H9 (cell line): ENCODE measurements around the gene PRSS3. TPM values are rescaled to one million over a fixed set of nuclear protein-coding genes. Genes with fewer than 3 reads are reported as not detected.
"Not testable (repeated sequence)": the region's sequence is repeated elsewhere in the genome, so short reads cannot be mapped to it uniquely, and the experiment has no call there.

ENCODE experiments used
- DNase-seq: peaks from one replicate; pipeline ENCODE4 v3.0.0-alpha.2; 2017
- H2AFZ ChIP-seq: one replicate; pipeline ENCODE4 v1.6.1; 2013; ENCODE audit warnings: mild to moderate bottlenecking, low read length, control low read depth, moderate library complexity
- H2AK5ac ChIP-seq: 2 replicates; pipeline ENCODE4 v1.6.1; 2013; ENCODE audit warnings: low read length, control low read depth, mixed read lengths; ENCODE audit not compliant: insufficient read length
- H2BK120ac ChIP-seq: one replicate; pipeline ENCODE4 v1.6.1; 2013; ENCODE audit warnings: low read depth, mild to moderate bottlenecking, low read length, control low read depth, inconsistent platforms; ENCODE audit not compliant: poor library complexity, severe bottlenecking
- H2BK12ac ChIP-seq: 2 replicates; pipeline ENCODE4 v1.6.1; 2013; ENCODE audit warnings: low read length, control low read depth, mixed read lengths, low read depth; ENCODE audit not compliant: insufficient read length
- H2BK15ac ChIP-seq: 2 replicates; pipeline ENCODE4 v1.6.1; 2013; ENCODE audit warnings: low read depth, low read length, control low read depth
- H2BK20ac ChIP-seq: one replicate; pipeline ENCODE4 v1.6.1; 2013; ENCODE audit warnings: low read depth, mild to moderate bottlenecking, low read length, control low read depth, inconsistent platforms; ENCODE audit not compliant: poor library complexity, severe bottlenecking
- H2BK5ac ChIP-seq: 2 replicates; pipeline ENCODE4 v1.6.1; 2013; ENCODE audit warnings: low read length, control low read depth, mixed read lengths; ENCODE audit not compliant: insufficient read length
- H3K14ac ChIP-seq: 2 replicates; pipeline ENCODE4 v1.6.1; 2013; ENCODE audit warnings: low read length, control low read depth; ENCODE audit not compliant: insufficient read depth
- H3K18ac ChIP-seq: 2 replicates; pipeline ENCODE4 v1.6.1; 2013; ENCODE audit warnings: low read depth, mild to moderate bottlenecking, mixed read lengths, low read length, control low read depth; ENCODE audit not compliant: insufficient read length
- H3K23ac ChIP-seq: 2 replicates; pipeline ENCODE4 v1.6.1; 2013; ENCODE audit warnings: low read length, control low read depth, mixed read lengths, low read depth; ENCODE audit not compliant: insufficient read length
- H3K23me2 ChIP-seq: 2 replicates; pipeline ENCODE4 v1.6.1; 2013; ENCODE audit warnings: low read depth, mild to moderate bottlenecking, mixed read lengths, low read length, control low read depth; ENCODE audit not compliant: insufficient read length, poor library complexity, severe bottlenecking
- H3K27ac ChIP-seq: 2 replicates; pipeline ENCODE4 v1.5.1; 2013; ENCODE audit warnings: low read length, control low read depth, mixed read lengths, low read depth; ENCODE audit not compliant: insufficient read length
- H3K27me3 ChIP-seq: 2 replicates; pipeline ENCODE4 v1.6.1; 2013; ENCODE audit warnings: low read length, control low read depth, inconsistent platforms; ENCODE audit not compliant: insufficient read depth
- H3K4ac ChIP-seq: 2 replicates; pipeline ENCODE4 v1.6.1; 2013; ENCODE audit warnings: low read depth, mild to moderate bottlenecking, control low read depth, inconsistent platforms, low read length, moderate library complexity
- H3K4me1 ChIP-seq: 2 replicates; pipeline ENCODE4 v1.6.1; 2013; ENCODE audit warnings: low read length, control low read depth, inconsistent platforms; ENCODE audit not compliant: insufficient read depth
- H3K4me2 ChIP-seq: 2 replicates; pipeline ENCODE4 v1.6.1; 2013; ENCODE audit warnings: low read length, control low read depth, mixed read lengths; ENCODE audit not compliant: insufficient read length, insufficient read depth
- H3K56ac ChIP-seq: 2 replicates; pipeline ENCODE4 v1.6.1; 2013; ENCODE audit warnings: low read depth, mild to moderate bottlenecking, mixed read lengths, low read length, control low read depth; ENCODE audit not compliant: insufficient read length
- H3K79me1 ChIP-seq: 2 replicates; pipeline ENCODE4 v1.6.1; 2013; ENCODE audit warnings: low read depth, mild to moderate bottlenecking, moderate library complexity, low read length, control low read depth, inconsistent platforms; ENCODE audit not compliant: insufficient read depth, poor library complexity, severe bottlenecking
- H3K79me2 ChIP-seq: 2 replicates; pipeline ENCODE4 v1.6.1; 2013; ENCODE audit warnings: low read length, control low read depth, inconsistent platforms; ENCODE audit not compliant: insufficient read depth
- H3K9ac ChIP-seq: 2 replicates; pipeline ENCODE4 v1.6.1; 2013; ENCODE audit warnings: low read length, control low read depth, mixed read lengths; ENCODE audit not compliant: insufficient read length; ENCODE audit errors: extremely low read depth
- H3K9me3 ChIP-seq: one replicate; pipeline ENCODE4 v1.6.1; 2013; ENCODE audit warnings: low read depth, low read length, inconsistent platforms; ENCODE audit not compliant: control insufficient read depth
- H3T11ph ChIP-seq: one replicate; pipeline ENCODE4 v1.6.1; 2013; ENCODE audit warnings: mild to moderate bottlenecking, low read length, control low read depth, inconsistent platforms
- H4K20me1 ChIP-seq: one replicate; pipeline ENCODE4 v1.6.1; 2013; ENCODE audit not compliant: control insufficient read depth, insufficient read length, insufficient read depth
- H4K5ac ChIP-seq: 2 replicates; pipeline ENCODE4 v1.6.1; 2013; ENCODE audit warnings: low read depth, mild to moderate bottlenecking, mixed read lengths, low read length, control low read depth; ENCODE audit not compliant: insufficient read length
- H4K8ac ChIP-seq: replicated peaks from 2 replicates; pipeline ENCODE4 v1.6.1; 2013; ENCODE audit warnings: low read length, control low read depth, mixed read lengths, low read depth; ENCODE audit not compliant: insufficient read length
- H4K91ac ChIP-seq: 2 replicates; pipeline ENCODE4 v1.6.1; 2013; ENCODE audit warnings: low read depth, mild to moderate bottlenecking, moderate library complexity, mixed read lengths, low read length, control low read depth; ENCODE audit not compliant: insufficient read length
- H3K27ac Mint-ChIP-seq, 3 experiments: 2 replicates in 2 of 3; 3 replicates in 1 of 3; pipeline ENCODE4 v1.8.0; 2020 to 2021; ENCODE audit warnings: mixed read lengths in 3 of 3, mild to moderate bottlenecking in 1 of 3, moderate library complexity in 1 of 3
- H3K27me3 Mint-ChIP-seq: 2 replicates; pipeline ENCODE4 v1.8.0; 2021; ENCODE audit warnings: low read depth, mild to moderate bottlenecking, moderate library complexity, mixed read lengths
- H3K36me3 Mint-ChIP-seq, 3 experiments: 2 replicates in 2 of 3; 3 replicates in 1 of 3; pipeline ENCODE4 v1.8.0; 2020 to 2021; ENCODE audit warnings: low read depth in 3 of 3, mixed read lengths in 3 of 3; ENCODE audit not compliant: insufficient read depth in 1 of 3
- H3K4me1 Mint-ChIP-seq, 2 experiments: 2 replicates each; pipeline ENCODE4 v1.8.0; 2020; ENCODE audit warnings: mixed read lengths in 2 of 2
- H3K4me3 Mint-ChIP-seq, 2 experiments: 2 replicates in 1 of 2; 3 replicates in 1 of 2; pipeline ENCODE4 v1.8.0; 2020 to 2021; ENCODE audit warnings: mild to moderate bottlenecking in 2 of 2, mixed read lengths in 2 of 2, moderate library complexity in 1 of 2
- H3K9me3 Mint-ChIP-seq, 2 experiments: 2 replicates in 1 of 2; 3 replicates in 1 of 2; pipeline ENCODE4 v1.8.0; 2020; ENCODE audit warnings: mild to moderate bottlenecking in 2 of 2, mixed read lengths in 2 of 2, moderate library complexity in 1 of 2
- WGBS: extraction: QIAGEN DNeasy Blood & Tissue Kit; methylation state at CpG from one replicate; pipeline ENCODE4 v1.1.7; 2013; ENCODE audit warnings: missing lambda C conversion rate, low lambda C conversion rate, mixed read lengths; ENCODE audit not compliant: insufficient read length; ENCODE audit errors: extremely low coverage; 5-methylcytosine and 5-hydroxymethylcytosine counted together
- total RNA-seq: library from RNA; stranded (reverse); gene quantifications from 2 replicates; pipeline ENCODE4 v1.2.1, GENCODE V29; 2021

Gene PRSS3
- total RNA-seq, 1 experiment from 2014 or later, result not detected

DNA sequence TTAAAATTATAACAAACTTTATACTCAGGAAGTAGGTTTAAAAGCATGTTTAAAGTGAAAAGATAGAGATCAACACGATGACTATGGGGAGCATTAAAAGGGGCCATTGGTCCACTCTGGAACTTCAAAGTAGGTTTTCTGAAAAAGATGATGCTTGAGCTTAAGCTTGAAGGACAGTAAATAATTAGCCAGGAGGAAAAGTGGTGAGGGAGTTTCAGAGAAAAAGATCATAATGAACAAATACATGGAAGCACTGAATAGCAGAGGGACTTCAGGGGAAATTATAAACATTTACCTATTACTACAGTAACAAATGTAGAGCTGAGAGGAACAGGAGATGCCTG is 13.6 kb downstream of the PRSS3 start:
- not testable (repeated sequence) for H2AFZ ChIP-seq, H3K23me2 ChIP-seq, H2BK120ac ChIP-seq, H4K20me1 ChIP-seq, DNase-seq, H3K4me1 Mint-ChIP-seq, H3K23ac ChIP-seq, H4K8ac ChIP-seq, H3K27ac ChIP-seq, H3K18ac ChIP-seq, H3K4me2 ChIP-seq, H4K5ac ChIP-seq, H2BK20ac ChIP-seq, H3K27ac Mint-ChIP-seq, H3K27me3 ChIP-seq, H3T11ph ChIP-seq, H3K14ac ChIP-seq, H2BK12ac ChIP-seq, H3K4ac ChIP-seq, H3K9me3 Mint-ChIP-seq, H3K79me1 ChIP-seq, H3K27me3 Mint-ChIP-seq, H3K4me3 Mint-ChIP-seq, H3K9ac ChIP-seq, H4K91ac ChIP-seq, H3K4me1 ChIP-seq, H2AK5ac ChIP-seq, H3K56ac ChIP-seq, H3K36me3 Mint-ChIP-seq, H2BK5ac ChIP-seq, H3K79me2 ChIP-seq, H2BK15ac ChIP-seq, H3K9me3 ChIP-seq
- WGBS, result no CpG with 5 or more reads among the region's 1 CpG
